HG03097 (cell line): Measurements from ENCODE around the gene RUFY3.
A peak's percentile ranks its signal among the peaks of the same experiment; 100 is the strongest.
"Not testable (repeated sequence)": the region's sequence is repeated elsewhere in the genome, so short reads cannot be mapped to it uniquely, and the experiment has no call there.

Experiments
- ATAC-seq: cut with Tn5 transposase; IDR thresholded peaks from one replicate; pipeline ENCODE4 v1.9.1; 2021; ENCODE audit not compliant: unreplicated experiment, low FRiP score

The RUFY3 gene

DNA sequence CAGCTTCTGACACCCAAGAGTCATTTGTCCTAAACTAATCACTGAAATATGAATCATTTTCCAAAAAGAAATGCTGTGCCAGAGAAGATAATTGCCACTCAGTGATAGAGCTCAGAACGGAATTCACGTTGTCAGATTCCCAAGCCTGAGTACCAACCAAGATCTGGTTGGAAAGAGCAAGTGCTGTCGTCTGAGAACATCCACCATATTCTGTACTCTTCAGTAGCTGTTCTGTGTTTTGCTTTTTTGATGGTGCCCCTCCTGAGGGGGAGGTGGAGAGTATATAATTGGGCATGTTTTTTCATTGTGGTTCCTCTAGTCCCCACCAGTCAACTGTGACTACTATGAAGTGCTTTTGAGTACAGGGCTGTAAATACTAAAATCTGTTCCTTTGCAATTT lies 13.2 kb downstream of the RUFY3 start:
- no peak for ATAC-seq

- ATAC-seq, result not testable (repeated sequence)
These were observed 14.2 kb downstream of the RUFY3 start for GRCh38 chr4:70735915-70736314.

GRCh38 chr4:70737006-70737405 lies 15.2 kb downstream of the RUFY3 start:
- ATAC-seq, result no peak

GRCh38 chr4:70737409-70737808 lies 15.6 kb downstream of the RUFY3 start:
- ATAC-seq, result no peak

GRCh38 chr4:70739496-70740337 lies 18.0 kb downstream of the RUFY3 start:
- ATAC-seq, result no peak

DNA sequence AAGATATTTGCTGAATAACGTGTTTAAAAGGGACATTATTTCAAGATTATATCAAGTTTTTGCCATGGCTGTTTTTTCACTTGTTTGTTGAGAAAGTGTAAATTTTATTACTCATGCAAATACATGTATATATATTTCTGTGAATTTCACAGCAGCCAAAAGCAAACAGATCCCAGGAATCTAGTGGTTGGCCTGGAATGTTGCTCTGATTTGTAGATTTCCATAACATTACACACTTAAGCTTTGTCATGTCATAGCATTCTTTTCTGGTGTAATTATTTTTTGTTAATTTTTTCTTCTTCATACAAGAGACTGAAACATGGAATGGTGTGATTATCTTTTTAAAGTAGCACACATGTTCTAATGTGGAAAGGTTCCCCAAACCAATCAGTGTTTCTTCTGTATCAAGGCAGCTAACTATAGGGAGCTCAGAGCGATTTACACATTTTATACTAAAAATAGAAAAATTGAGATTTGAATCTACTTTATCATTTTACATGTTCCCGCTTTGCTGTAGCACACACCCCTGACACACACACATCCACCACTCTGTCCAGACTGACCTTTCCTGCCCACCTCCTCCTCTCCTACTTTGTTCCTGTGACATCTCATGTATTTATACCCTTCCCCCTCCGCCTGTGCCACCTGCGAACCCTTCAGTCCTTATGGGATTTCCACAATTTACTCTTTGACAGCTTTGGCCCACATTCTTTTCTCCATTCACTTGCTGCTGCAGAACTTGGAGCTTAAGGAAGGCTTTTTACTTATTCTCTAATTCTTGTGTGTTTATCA lies 20.3 kb downstream of the RUFY3 start:
- no peak for ATAC-seq

DNA sequence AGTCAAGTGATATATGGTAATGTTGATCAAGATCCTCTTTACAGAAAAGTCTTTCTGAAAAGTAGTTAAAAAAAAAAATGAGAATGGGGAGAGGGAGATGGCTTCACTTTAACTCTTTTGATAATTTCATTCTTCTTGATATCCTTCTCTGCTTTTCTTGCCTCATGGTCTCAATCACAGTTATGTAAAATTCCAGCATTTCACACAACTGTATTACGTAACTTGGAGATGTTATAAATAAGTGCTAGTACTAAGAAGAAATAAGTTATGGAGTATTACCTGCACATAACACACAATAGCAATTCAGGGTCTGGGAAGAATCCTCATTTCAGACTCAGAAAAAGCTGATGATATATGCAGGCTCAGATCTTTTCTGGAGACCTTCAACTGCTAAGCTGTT lies 22.0 kb downstream of the RUFY3 start:
- no peak for ATAC-seq

DNA sequence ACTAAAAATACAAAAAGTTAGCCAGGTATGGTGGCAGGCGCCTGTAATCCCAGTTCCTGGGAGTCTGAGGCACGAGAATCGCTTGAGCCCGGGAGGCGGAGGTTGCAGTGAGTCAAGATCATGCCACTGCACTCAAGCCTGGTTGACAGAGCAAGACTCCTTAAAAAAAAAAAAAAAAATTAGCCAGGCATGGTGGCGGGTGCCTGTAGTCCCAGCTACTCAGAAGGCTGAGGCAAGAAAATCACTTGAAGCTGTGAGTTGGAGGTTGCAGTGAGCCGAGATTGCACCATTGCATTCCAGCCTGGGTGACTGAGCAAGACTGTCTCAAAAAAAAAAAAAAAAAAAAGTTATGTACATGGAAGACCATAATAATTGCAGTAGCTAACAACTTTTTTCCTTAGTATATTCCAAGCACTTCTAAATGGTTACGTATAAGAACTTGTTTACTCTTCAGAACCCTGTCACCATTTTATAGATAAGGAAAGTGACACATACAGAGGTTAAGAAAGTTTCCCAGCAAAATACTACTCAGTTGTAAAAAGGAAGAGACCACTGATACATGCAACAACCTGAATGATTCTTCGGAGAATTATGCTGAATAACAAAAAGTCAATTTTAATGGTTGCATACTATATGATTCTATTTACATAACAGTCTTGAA lies 24.5 kb downstream of the RUFY3 start:
- ATAC-seq, result no peak

GRCh38 chr4:70747874-70748273 lies 26.1 kb downstream of the RUFY3 start:
- no peak for ATAC-seq

- peak; percentile 75 for ATAC-seq
These were observed 27.5 kb downstream of the RUFY3 start for GRCh38 chr4:70749313-70749712.

DNA sequence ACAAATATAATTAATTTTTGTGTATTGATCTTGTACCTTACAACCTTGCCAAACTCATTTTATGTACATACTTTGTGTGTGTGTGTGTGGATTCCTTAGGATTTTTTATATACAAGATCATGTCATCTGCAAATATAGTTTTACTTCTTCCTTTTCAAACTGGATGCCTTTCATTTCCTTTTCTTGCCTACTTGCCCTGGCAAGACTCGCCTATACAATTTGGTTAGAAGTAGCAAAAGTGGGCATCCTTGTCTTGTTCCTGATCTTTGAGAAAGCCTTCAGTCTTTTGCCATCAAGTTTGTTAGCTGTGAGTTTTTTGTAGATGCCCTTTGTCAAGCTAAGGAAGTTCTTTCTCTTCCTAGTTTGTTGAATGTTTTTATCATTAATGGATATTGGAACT lies 30.5 kb downstream of the RUFY3 start:
- no peak for ATAC-seq

DNA sequence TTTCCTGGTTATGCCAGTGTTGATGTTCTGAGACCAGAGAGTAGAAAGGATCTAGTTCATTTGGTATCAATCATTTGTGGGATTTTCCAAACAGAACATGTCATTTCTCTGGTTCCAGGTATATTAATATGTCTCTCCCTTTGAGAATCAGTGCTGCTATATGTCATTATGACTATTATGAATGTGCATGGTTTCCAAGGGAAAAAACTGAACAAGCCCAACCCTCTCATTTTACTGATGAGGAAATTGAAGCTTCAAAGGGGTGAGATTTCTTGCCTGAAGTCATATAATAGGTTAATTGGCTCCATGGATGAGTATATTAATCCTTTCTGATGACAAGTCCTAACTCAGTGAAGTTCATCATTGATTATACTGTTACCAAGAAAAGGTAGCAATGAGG lies 31.9 kb downstream of the RUFY3 start:
- no peak for ATAC-seq

DNA sequence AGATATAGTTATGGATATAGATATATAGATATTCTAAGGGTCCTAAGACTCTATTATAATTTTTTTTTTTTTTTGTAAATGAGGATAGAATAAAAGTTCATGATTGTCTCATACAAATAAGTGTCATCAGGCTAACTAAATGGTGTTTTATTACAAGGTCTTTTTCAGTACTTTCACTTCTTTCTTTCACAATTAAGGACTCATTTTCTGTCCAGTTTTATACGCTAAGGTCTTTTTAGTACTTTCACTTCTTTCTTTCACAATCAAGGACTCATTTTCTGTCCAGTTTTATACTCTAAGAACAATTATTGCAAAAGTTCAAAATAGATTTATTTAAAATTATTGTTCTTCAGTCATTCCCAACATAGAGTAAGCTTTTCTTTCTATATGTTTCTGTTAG lies 32.7 kb downstream of the RUFY3 start:
- ATAC-seq, result no peak

- no peak for ATAC-seq
These were observed 33.4 kb downstream of the RUFY3 start for GRCh38 chr4:70754990-70755688.

GRCh38 chr4:70759126-70759525 lies 37.4 kb downstream of the RUFY3 start:
- ATAC-seq, result no peak

GRCh38 chr4:70759627-70760026 lies 37.9 kb downstream of the RUFY3 start:
- no peak for ATAC-seq

DNA sequence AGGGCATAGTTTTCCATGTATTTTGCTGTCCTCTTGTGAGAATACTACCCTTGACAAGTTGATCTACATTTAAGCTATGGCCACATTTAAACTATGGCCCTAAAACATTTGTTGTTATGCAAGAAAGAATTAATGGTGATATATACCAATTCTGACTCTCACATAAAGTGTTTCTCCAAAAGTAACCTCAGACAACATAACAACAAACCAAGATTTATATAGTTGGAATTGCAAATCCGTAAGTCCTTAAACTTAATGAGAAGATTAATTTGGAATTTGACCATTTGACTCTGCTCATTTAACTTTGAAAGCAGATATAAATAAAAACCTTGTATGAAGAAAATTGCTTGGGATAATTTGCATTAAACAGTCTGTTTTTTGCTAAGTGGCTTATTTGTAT lies 38.9 kb downstream of the RUFY3 start:
- no peak for ATAC-seq

DNA sequence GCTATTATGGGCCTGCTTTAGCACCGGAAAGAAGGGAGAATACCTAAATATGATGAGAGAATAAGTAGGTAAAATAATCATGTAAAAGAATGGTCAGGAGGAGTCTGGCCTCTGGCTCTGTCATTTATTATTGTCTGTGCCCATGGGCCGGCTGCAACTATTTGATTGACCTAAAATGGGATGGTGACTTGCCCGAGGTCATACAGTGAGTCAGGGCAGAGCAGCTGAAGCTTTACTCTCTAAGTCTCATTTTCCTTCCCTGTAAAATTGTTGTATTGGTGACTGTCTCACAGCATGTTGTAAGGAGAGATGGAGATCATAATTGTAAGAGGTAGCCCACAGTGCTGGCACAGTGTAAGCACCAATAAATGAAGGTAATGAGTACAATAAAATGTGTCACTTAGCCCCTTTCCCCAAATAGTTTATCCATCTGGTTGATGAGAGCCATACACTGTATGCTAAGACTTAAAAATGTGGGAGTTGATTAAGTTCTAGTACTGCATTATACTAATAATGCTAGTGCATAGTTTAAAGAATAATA lies 39.6 kb downstream of the RUFY3 start:
- no peak for ATAC-seq

DNA sequence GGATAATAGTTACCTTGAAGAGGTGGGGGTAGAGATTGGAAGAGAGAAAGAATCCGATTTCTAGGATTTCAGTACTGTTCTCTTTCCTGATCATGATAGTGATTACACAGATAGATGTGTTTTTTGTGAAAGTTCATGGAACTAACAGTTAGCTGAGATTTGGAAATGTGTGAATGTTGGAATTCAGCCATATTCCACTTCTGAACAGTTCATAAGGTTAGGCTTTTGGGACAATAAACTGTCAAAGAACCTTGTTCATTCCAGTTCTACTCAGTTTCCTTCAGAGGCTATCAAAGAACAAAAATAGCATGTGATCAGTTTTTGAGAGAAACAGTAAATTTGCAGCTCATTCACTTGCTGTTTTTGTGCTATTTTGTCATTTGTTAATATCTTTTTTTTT lies 43.6 kb downstream of the RUFY3 start:
- ATAC-seq, result no peak

DNA sequence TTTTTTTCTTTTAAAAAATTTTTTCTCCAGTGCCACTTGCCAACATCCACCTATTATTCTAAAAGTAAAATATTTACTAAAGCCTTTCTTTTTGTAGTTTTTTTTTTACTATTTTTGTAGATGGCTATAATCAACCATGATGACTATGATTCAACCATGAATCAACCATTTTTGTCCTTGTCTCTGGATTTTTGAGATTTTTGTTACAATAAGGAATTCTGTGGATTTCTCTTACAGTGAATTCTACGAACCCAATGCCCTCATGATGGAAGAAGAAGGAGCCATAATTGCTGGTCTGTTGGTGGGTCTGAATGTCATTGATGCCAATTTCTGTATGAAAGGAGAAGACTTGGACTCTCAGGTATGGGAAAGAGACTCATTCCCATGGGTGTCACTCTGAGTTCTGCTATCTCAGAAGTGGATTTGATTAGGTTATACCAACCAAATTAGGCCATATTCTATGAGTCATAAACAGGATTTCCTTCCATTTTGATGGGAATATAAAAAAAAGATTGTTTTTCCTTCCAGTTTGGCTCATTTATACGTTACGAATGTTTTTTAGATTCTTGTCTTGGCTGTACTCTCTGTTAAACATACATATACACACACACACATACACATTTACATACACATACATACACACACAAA lies 46.7 kb downstream of the RUFY3 start:
- no peak for ATAC-seq
